Mesodermal cell (in vitro differentiated cells): ENCODE measurements around the gene FAT4. TPM values are rescaled to one million over a fixed set of nuclear protein-coding genes. Genes with fewer than 3 reads are reported as not detected.

Experiments used
- H3K27ac ChIP-seq: 2 replicates; pipeline ENCODE4 v1.7.0; 2013; ENCODE audit warnings: mild to moderate bottlenecking, low read depth, low read length, moderate library complexity; ENCODE audit not compliant: severe bottlenecking
- H3K36me3 ChIP-seq: 2 replicates; pipeline ENCODE4 v1.7.1; 2013; ENCODE audit warnings: mild to moderate bottlenecking, low read length, moderate library complexity; ENCODE audit not compliant: control insufficient read depth, insufficient read depth
- H3K4me1 ChIP-seq: one replicate; pipeline ENCODE4 v1.7.1; 2013; ENCODE audit warnings: mild to moderate bottlenecking, low read length; ENCODE audit not compliant: insufficient read depth, control insufficient read depth, poor library complexity, severe bottlenecking
- H3K4me3 ChIP-seq: 2 replicates; pipeline ENCODE4 v1.7.0; 2013; ENCODE audit warnings: low read length, control low read depth, mild to moderate bottlenecking; ENCODE audit not compliant: insufficient read depth, poor library complexity, severe bottlenecking; ENCODE audit errors: extremely low read depth
- H3K9me3 ChIP-seq: 2 replicates; pipeline ENCODE4 v1.7.1; 2013; ENCODE audit warnings: mild to moderate bottlenecking, low read length, moderate library complexity; ENCODE audit not compliant: control insufficient read depth
- WGBS, 2 experiments: methylation state at CpG; one replicate each; pipeline ENCODE4 v1.1.5; 2013; ENCODE audit warnings: missing lambda C conversion rate in 2 of 2; ENCODE audit not compliant: insufficient coverage in 2 of 2; 5-methylcytosine and 5-hydroxymethylcytosine counted together
- polyA plus RNA-seq, 2 experiments: library from polyadenylated mRNA; stranded (reverse); fragments of 50-300 nt; gene quantifications; one replicate each; pipeline ENCODE4 v1.2.3, GENCODE V29; 2013

FAT4 gene, protein sequence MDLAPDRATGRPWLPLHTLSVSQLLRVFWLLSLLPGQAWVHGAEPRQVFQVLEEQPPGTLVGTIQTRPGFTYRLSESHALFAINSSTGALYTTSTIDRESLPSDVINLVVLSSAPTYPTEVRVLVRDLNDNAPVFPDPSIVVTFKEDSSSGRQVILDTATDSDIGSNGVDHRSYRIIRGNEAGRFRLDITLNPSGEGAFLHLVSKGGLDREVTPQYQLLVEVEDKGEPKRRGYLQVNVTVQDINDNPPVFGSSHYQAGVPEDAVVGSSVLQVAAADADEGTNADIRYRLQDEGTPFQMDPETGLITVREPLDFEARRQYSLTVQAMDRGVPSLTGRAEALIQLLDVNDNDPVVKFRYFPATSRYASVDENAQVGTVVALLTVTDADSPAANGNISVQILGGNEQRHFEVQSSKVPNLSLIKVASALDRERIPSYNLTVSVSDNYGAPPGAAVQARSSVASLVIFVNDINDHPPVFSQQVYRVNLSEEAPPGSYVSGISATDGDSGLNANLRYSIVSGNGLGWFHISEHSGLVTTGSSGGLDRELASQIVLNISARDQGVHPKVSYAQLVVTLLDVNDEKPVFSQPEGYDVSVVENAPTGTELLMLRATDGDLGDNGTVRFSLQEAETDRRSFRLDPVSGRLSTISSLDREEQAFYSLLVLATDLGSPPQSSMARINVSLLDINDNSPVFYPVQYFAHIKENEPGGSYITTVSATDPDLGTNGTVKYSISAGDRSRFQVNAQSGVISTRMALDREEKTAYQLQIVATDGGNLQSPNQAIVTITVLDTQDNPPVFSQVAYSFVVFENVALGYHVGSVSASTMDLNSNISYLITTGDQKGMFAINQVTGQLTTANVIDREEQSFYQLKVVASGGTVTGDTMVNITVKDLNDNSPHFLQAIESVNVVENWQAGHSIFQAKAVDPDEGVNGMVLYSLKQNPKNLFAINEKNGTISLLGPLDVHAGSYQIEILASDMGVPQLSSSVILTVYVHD (N-terminal part only)
- polyA plus RNA-seq (2013, experiment 1 of 2) = 8.0 TPM
- polyA plus RNA-seq (2013, experiment 2 of 2) = 5.8 TPM

DNA sequence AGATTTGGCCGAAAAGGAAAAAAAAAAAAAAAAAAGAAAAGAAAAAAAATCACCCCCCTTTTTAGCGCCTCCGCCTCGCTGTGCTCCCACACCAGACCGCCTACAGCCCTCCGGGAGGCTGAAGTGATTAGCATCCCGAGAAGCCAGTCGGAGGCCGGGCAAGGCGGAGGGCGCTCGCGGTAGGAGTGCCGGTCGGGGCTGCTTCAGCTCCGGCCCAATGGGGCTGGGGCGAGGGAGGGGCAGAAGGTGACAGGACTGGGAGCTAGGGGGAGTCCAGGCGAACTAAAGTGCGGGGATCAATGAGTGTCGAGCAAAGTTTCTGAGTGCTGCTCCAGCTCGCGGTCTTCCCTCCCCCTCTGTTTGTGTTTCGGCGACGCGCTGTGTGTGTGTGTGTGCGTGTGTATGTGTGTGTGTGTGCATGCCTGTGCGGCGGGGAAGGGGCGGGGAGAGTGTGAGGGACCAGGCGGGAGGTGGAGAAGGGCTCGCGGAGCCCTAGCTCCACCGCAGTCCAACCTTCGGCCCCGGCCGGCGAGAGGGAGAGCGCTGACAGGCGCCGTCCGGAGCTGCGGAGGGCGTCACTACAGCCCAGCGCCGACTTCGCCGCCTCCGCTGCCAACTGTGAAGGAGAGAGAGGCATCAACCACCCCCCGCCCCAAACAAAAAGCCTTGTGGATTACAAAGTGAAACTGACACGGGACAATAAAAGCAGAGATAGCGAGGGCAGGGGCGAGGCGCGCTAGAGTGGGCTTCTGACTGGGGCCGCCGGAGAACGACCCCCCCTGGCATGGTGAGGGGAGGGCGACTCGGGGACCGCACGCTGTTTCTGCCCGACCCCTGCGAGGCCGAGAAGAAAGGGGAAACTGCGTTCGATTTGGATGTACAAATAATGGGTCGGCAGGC is at the start of gene FAT4:
FAT4 (plus strand) TSS at position 280 of the 900 bp plus-strand sequence. CDS start 1,457 bp downstream, outside the sequence.
- H3K36me3 ChIP-seq = peaks cover 12% of the 10 kb centered on the region
- 0% methylated on average over 30 to 50 of the region's 68 CpGs for WGBS, 2 experiments
- H3K27ac ChIP-seq = peak within 1 kb of the TSS; percentile 78
- no peaks in the 10 kb centered on the region for H3K9me3 ChIP-seq
- H3K4me3 ChIP-seq = peak within 1 kb of the TSS; percentile 91
- peaks cover 6% of the 10 kb centered on the region for H3K4me1 ChIP-seq

GRCh38 chr4:125265846-125266245 is 48.9 kb upstream of the FAT4 start:
- Histone ChIP-seq H3K9me3 (peaks cover 3% of the 10 kb centered on the region), H3K4me1 (peaks cover 3% of the 10 kb centered on the region), H3K27ac (no peak overlapping the region), H3K4me3 (no peak overlapping the region), H3K36me3 (no peaks in the 10 kb centered on the region)
- 96 to 100% methylated on average over 1 to 3 of the region's 5 CpGs for WGBS, 2 experiments

DNA sequence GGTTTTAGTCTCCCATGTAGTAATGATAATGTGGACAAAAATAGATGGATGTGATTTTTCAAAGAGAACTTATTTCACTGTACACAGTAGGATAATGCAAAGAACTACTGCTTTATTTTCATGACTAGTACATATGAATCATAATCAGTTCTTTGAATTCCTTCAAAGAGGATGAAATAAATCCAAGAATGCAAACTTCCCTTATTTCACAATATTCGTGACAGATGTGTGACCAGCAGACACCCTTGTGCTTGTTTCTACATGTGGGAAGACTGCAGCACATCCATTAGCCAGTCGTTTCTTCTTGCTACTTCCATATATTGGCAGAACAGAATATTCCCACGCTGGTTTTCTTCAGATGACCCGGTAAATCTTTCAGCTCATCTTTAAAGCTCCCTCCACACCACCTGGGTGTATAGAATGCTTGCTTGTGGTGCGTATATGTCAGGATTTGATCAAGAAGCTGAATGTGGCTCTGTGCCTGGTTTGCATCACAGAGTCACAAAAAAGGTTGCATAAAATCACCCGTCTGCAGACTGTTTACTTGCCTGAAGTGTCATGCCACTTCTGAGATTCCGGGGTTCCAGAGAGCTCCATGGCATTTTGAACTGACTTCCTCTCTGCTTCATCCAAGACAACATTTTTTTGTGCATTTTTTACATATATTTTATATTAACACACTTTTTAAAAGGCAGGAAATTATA is 47.7 kb upstream of the FAT4 start:
- Histone ChIP-seq H3K4me1 (peaks cover 3% of the 10 kb centered on the region), H3K36me3 (no peaks in the 10 kb centered on the region), H3K9me3 (peaks cover 3% of the 10 kb centered on the region), H3K4me3 (no peak overlapping the region), H3K27ac (no peak overlapping the region)
- WGBS, 2 experiments = 67 to 82% methylated on average over 4 to 5 of the region's 7 CpGs

DNA sequence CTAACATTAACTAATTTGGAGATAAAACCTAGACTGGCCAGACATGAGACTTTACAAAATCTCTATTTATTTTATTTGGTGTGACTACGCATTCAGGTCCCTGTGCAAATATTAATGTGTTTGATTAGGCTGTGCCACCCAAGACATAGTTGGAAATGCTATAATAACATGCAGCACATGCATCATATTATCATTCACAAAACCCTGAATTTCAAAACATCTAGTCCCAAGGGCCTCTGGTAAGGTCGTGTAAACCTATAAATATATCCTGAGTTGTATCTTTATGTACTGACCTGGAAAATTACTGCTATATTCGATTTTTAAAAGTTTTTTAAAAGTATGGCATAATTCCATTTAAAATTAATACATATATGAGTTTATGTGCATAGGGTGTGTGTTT is 47.1 kb upstream of the FAT4 start:
- no peaks in the 10 kb centered on the region for H3K36me3 ChIP-seq
- WGBS, 2 experiments = no CpG with 5 or more reads among the region's 3 CpGs
- peaks cover 3% of the 10 kb centered on the region for H3K4me1 ChIP-seq
- no peak overlapping the region for H3K4me3 ChIP-seq
- H3K9me3 ChIP-seq = peaks cover 3% of the 10 kb centered on the region
- no peak overlapping the region for H3K27ac ChIP-seq

GRCh38 chr4:125268068-125268755 is 46.5 kb upstream of the FAT4 start:
- 67% methylated on average over 3 of the region's 5 CpGs; no CpG with 5 or more reads in 1 of the 2 experiments for WGBS, 2 experiments
- no peaks in the 10 kb centered on the region for H3K36me3 ChIP-seq
- H3K27ac ChIP-seq = peak overlapping the region; percentile 80

DNA sequence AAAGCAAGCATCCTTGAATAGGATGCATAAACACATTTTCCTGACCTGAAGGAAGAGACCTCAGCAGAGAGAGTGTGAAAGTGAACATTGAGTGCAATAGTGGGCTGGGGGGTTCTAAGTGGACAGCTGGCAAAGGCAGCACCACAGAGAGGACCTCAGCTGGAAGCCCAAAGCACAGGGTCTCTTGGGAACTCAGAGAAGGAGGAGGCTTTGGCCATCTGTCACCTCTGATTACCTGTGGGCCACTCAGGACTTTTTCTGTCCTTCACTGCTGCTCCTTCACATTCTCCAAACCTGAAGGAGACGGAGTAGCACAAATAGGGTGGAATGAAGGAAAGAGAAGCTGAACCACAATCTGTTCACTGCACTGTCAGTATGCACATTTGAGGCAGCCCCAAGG is 37.9 kb upstream of the FAT4 start:
- no peaks in the 10 kb centered on the region for H3K4me1 ChIP-seq
- no peak overlapping the region for H3K4me3 ChIP-seq
- no peaks in the 10 kb centered on the region for H3K36me3 ChIP-seq
- no peaks in the 10 kb centered on the region for H3K9me3 ChIP-seq
- no peak overlapping the region for H3K27ac ChIP-seq
- WGBS, 2 experiments = no CpG with 5 or more reads among the region's 1 CpG

More at GRCh38 chr4:125268068-125268755, 46.5 kb upstream of the FAT4 start:
- peaks cover 3% of the 10 kb centered on the region for H3K9me3 ChIP-seq
- H3K4me1 ChIP-seq = peaks cover 3% of the 10 kb centered on the region
- H3K4me3 ChIP-seq = no peak overlapping the region

DNA sequence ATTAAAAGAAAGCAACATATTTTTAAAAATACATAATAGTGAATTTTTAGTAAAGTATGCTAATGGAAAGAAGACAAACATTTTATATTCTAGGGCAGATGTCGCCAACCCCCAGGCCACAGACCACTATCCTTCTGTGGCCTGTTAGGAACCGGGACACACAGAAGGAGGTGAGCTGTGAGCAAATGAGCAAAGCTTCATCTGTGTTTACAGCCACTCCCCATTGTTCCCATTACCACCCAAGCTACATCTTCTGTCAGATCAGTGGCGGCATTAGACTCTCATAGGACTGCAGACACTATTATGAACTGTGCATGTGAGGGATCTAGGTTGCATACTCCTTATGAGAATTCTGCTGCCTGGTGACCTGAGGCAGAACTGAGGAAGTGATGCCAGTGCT is 37.0 kb upstream of the FAT4 start:
- Histone ChIP-seq H3K27ac (no peak overlapping the region), H3K36me3 (no peaks in the 10 kb centered on the region), H3K4me1 (no peaks in the 10 kb centered on the region), H3K4me3 (no peak overlapping the region), H3K9me3 (no peaks in the 10 kb centered on the region)
- 88 to 100% methylated on average over 1 of the region's 3 CpGs for WGBS, 2 experiments

GRCh38 chr4:125280892-125281403 is 33.8 kb upstream of the FAT4 start:
- H3K4me3 ChIP-seq = no peak overlapping the region
- no peaks in the 10 kb centered on the region for H3K4me1 ChIP-seq
- WGBS, 2 experiments = 95 to 98% methylated on average over 25 to 27 of the region's 34 CpGs
- H3K27ac ChIP-seq = no peak overlapping the region
- no peaks in the 10 kb centered on the region for H3K36me3 ChIP-seq
- no peaks in the 10 kb centered on the region for H3K9me3 ChIP-seq

DNA sequence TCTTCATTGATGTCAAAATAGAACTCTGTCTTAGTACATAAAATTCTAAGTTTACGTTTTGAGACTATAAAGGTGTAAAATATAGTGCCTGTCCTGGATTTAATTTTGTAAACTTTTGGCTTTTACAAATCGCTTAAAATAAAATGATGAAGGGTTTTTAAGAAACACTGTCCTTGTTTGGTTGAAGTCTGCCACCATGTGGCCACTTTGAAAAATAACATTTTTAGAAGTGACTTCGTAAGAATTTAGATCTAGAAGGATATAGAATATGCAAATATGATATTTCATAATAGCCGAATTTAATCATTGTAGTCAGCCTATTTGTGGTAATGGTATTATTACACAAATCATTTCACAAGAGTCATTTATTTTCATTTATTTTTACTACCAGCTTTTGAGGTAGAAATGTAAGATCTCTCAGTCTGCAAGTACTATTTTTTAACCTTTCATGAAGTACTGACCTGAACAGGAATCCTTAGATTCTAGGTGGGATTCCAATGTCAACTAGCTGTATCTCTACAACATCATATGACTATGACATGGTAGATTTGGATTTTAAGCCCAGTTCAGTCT is 31.0 kb upstream of the FAT4 start:
- Histone ChIP-seq H3K4me1 (no peaks in the 10 kb centered on the region), H3K9me3 (no peaks in the 10 kb centered on the region), H3K4me3 (no peak overlapping the region), H3K27ac (no peak overlapping the region), H3K36me3 (no peaks in the 10 kb centered on the region)
- WGBS, 2 experiments = 0% methylated on average over 1 of the region's 4 CpGs
